Neural cell (in vitro differentiated cells): ENCODE results near the gene SERTAD2. TPM values are rescaled to one million over a fixed set of nuclear protein-coding genes. Genes with fewer than 3 reads are reported as not detected.

Experiments used
- H2AFZ ChIP-seq: fragments of 200-600, 300-800 bp; sonication (generic), shearing (Covaris generic); 2 replicates; pipeline ENCODE4 v1.6.0; 2014; ENCODE audit warnings: low read depth, mild to moderate bottlenecking, antibody characterized with exemption, low read length, moderate library complexity
- H3F3A ChIP-seq: fragments of 200-600 bp; shearing (Covaris generic); 2 replicates; pipeline ENCODE4 v1.6.1; 2016; ENCODE audit warnings: mild to moderate bottlenecking, moderate library complexity, mixed read lengths, antibody characterized with exemption, low read length; ENCODE audit not compliant: insufficient read depth, poor library complexity, severe bottlenecking
- H3K27ac ChIP-seq: fragments of 200-600, 300-800 bp; sonication (generic), shearing (Covaris generic); 2 replicates; pipeline ENCODE4 v1.5.1; 2014; ENCODE audit warnings: mild to moderate bottlenecking, low read length, moderate library complexity
- H3K27me3 ChIP-seq: fragments of 300-800, 200-600 bp; sonication (generic), shearing (Covaris generic); 2 replicates; pipeline ENCODE4 v1.6.0; 2014; ENCODE audit warnings: mild to moderate bottlenecking, low read depth, low read length, moderate library complexity; ENCODE audit not compliant: insufficient read depth
- H3K36me3 ChIP-seq: fragments of 300-800, 200-600 bp; sonication (generic), shearing (Covaris generic); 2 replicates; pipeline ENCODE4 v1.5.1; 2014; ENCODE audit warnings: mild to moderate bottlenecking, antibody characterized with exemption, low read length, moderate library complexity; ENCODE audit not compliant: insufficient read depth
- H3K4me2 ChIP-seq: fragments of 300-800, 200-600 bp; sonication (generic), shearing (Covaris generic); 2 replicates; pipeline ENCODE4 v1.6.0; 2014; ENCODE audit warnings: mild to moderate bottlenecking, low read length
- H3K4me3 ChIP-seq: fragments of 300-800, 200-600 bp; sonication (generic), shearing (Covaris generic); 2 replicates; pipeline ENCODE4 v1.5.1; 2014; ENCODE audit warnings: mild to moderate bottlenecking, low read length, moderate library complexity
- H3K79me2 ChIP-seq: fragments of 200-600 bp; shearing (Covaris generic); replicated peaks from 2 replicates; pipeline ENCODE4 v1.6.0; 2014; ENCODE audit warnings: mild to moderate bottlenecking, low read length, moderate library complexity; ENCODE audit not compliant: insufficient read depth
- H3K9ac ChIP-seq: fragments of 300-800, 200-600 bp; sonication (generic), shearing (Covaris generic); 2 replicates; pipeline ENCODE4 v1.6.1; 2016; ENCODE audit warnings: mild to moderate bottlenecking, low read length, mixed read lengths
- H3K9me2 ChIP-seq: fragments of 200-600 bp; shearing (Covaris generic); 2 replicates; pipeline ENCODE4 v1.6.1; 2016; ENCODE audit warnings: mild to moderate bottlenecking, low read length, mixed read lengths; ENCODE audit not compliant: insufficient read depth
- H3K9me3 ChIP-seq: fragments of 200-600, 300-800 bp; sonication (generic), shearing (Covaris generic); 2 replicates; pipeline ENCODE4 v1.6.1; 2016; ENCODE audit warnings: mild to moderate bottlenecking, mixed run types, low read length, moderate library complexity, mixed read lengths
- H4K20me1 ChIP-seq: fragments of 200-600 bp; shearing (Covaris generic); 2 replicates; pipeline ENCODE4 v1.6.1; 2016; ENCODE audit warnings: mild to moderate bottlenecking, mixed run types; ENCODE audit not compliant: insufficient read depth
- CTCF ChIP-seq: fragments of 450-650 bp; IDR thresholded peaks from 2 replicates; pipeline ENCODE4 v1.5.1; 2014; ENCODE audit warnings: antibody characterized with exemption, mild to moderate bottlenecking, moderate library complexity; ENCODE audit not compliant: poor library complexity, severe bottlenecking
- EP300 ChIP-seq: fragments of 450-650 bp; conservative IDR thresholded peaks from 2 replicates; pipeline ENCODE4 v1.6.1; 2014; ENCODE audit warnings: antibody characterized with exemption, mild to moderate bottlenecking, moderate library complexity; ENCODE audit not compliant: poor library complexity, severe bottlenecking
- EZH2 ChIP-seq: fragments of 200-600, 300-800 bp; shearing (Covaris generic), sonication (generic); IDR thresholded peaks from 2 replicates; pipeline ENCODE4 v1.6.1; 2014; ENCODE audit warnings: antibody characterized with exemption, low read length, borderline replicate concordance, mild to moderate bottlenecking; ENCODE audit not compliant: insufficient read depth, poor library complexity, severe bottlenecking
- MXI1 ChIP-seq: fragments of 450-650 bp; conservative IDR thresholded peaks from 2 replicates; pipeline ENCODE4 v1.6.1; 2014; ENCODE audit warnings: antibody characterized with exemption, mild to moderate bottlenecking; ENCODE audit not compliant: poor library complexity, severe bottlenecking
- POLR2AphosphoS5 ChIP-seq: IDR thresholded peaks from 2 replicates; pipeline ENCODE4 v1.6.1; 2012
- RAD21 ChIP-seq: fragments of 450-650 bp; conservative IDR thresholded peaks from 2 replicates; pipeline ENCODE4 v1.6.1; 2014; ENCODE audit warnings: antibody characterized with exemption, mild to moderate bottlenecking, moderate library complexity
- REST ChIP-seq: IDR thresholded peaks from 2 replicates; pipeline ENCODE4 v1.6.1; 2012; ENCODE audit warnings: borderline replicate concordance
- SMC3 ChIP-seq: fragments of 450-650 bp; conservative IDR thresholded peaks from 2 replicates; pipeline ENCODE4 v1.6.1; 2014; ENCODE audit warnings: antibody characterized with exemption, mild to moderate bottlenecking, moderate library complexity; ENCODE audit not compliant: poor library complexity
- TAF1 ChIP-seq: IDR thresholded peaks from 2 replicates; pipeline ENCODE4 v1.6.1; 2012; ENCODE audit warnings: low read depth
- polyA plus RNA-seq: library from polyadenylated mRNA; depleted of rRNA; stranded (reverse); fragments of >200 nt; gene quantifications from 2 replicates; pipeline ENCODE4 v1.2.3, GENCODE V29; 2014

SERTAD2 gene
- polyA plus RNA-seq, 1 donor from 2014 or later = 4.7 TPM

GRCh38 chr2:64643838-64644457 is 9.8 kb downstream of the SERTAD2 start:
- H3K4me2 ChIP-seq = peak overlapping the region; percentile 81
- no peaks in the 10 kb centered on the region for H3F3A ChIP-seq
- no peak for TF ChIP-seq TAF1
- TF ChIP-seq POLR2AphosphoS5 = no peak
- no peak for TF ChIP-seq RAD21
- no peak for TF ChIP-seq REST
- no peak for TF ChIP-seq EP300
- TF ChIP-seq SMC3 = no peak
- no peak for TF ChIP-seq EZH2
- TF ChIP-seq MXI1 = no peak
- TF ChIP-seq CTCF = no peak
- no peaks in the 10 kb centered on the region for H3K9me2 ChIP-seq
- H3K79me2 ChIP-seq = peaks cover 81% of the 10 kb centered on the region
- H3K9ac ChIP-seq = no peak overlapping the region
- H3K4me3 ChIP-seq = peak overlapping the region; percentile 63
- H4K20me1 ChIP-seq = no peaks in the 10 kb centered on the region
- no peaks in the 10 kb centered on the region for H3K9me3 ChIP-seq
- H3K27ac ChIP-seq = no peak overlapping the region
- H3K36me3 ChIP-seq = no peaks in the 10 kb centered on the region
- no peak overlapping the region for H2AFZ ChIP-seq
- no peaks in the 10 kb centered on the region for H3K27me3 ChIP-seq

GRCh38 chr2:64641599-64641998 is 12.1 kb downstream of the SERTAD2 start:
- Histone ChIP-seq H4K20me1 (no peaks in the 10 kb centered on the region), H3K9me3 (no peaks in the 10 kb centered on the region), H3K4me3 (no peak overlapping the region), H3K27ac (no peak overlapping the region), H3F3A (no peaks in the 10 kb centered on the region), H3K27me3 (no peaks in the 10 kb centered on the region), H3K79me2 (peaks cover 58% of the 10 kb centered on the region), H3K4me2 (no peak overlapping the region), H3K9ac (no peak overlapping the region), H3K36me3 (no peaks in the 10 kb centered on the region), H3K9me2 (no peaks in the 10 kb centered on the region), H2AFZ (no peak overlapping the region)
- TF ChIP-seq TAF1 (no peak), POLR2AphosphoS5 (no peak), CTCF (no peak), EZH2 (no peak), RAD21 (no peak), SMC3 (no peak), MXI1 (no peak), EP300 (no peak), REST (no peak)
